Activated CD4-positive, alpha-beta T cell treated with anti-CD3 and anti-CD28 coated beads, Interleukin-2, amount 50 U/mL, for 4 hours (primary cell): Measurements from ENCODE around the gene SMIM13.
A peak's percentile ranks its signal among the peaks of the same experiment; 100 is the strongest.

ENCODE experiments used
- DNase-seq, 2 experiments: peaks; one replicate each; pipeline ENCODE4 v3.0.0-alpha.2; 2020

SMIM13 gene

DNA sequence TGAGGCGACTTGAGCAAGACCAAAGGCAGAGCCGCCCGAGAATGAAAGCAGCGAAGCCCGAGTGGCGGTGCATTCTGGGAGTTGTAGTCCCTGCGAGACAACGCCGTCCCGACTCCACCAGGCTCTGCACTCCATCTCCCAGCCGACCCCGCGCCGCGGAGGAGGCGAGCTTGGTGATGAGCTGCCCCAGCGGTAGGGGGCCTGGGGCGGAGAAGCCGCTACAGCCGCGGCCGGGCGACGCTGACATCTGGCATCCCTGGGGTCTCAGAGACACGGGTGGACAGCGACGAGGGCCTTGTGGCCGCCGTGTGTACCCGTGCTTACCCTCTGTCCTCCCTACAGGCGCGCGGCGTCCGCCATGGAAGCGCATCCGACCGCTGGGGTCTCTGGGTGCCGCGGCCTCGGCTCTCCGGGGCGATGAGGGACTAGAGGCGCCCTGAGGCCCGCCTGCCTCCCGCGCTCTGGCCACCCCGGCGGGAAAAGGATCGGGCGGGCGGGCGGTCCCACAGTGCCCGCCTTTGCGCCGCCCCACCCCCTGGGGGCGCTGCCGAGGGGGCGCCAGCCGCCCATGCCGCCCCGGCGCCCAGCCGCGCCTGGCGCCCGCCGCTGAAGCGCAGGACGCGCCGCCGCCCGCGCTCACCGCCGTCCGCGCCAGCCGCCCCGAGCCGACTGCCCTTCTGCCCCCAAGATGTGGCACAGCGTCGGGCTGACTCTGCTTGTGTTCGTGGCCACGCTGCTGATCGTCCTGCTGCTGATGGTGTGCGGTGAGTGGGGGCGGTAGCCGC, at the start of gene SMIM13:
Gene SMIM13 (plus strand): TSS at position 209 of the 785 bp plus-strand sequence. CDS start 480 bp downstream, at position 689.
- peak; percentile 94 to 95 for DNase-seq

- no peak for DNase-seq
Measured at GRCh38 chr6:11043961-11044711, 49.5 kb upstream of the SMIM13 start, which contains the start of gene ELOVL2. Gene ELOVL2, minus strand, starts transcription at chr6:11044305. Its CDS starts 75 bp downstream, at chr6:11044230.

DNA sequence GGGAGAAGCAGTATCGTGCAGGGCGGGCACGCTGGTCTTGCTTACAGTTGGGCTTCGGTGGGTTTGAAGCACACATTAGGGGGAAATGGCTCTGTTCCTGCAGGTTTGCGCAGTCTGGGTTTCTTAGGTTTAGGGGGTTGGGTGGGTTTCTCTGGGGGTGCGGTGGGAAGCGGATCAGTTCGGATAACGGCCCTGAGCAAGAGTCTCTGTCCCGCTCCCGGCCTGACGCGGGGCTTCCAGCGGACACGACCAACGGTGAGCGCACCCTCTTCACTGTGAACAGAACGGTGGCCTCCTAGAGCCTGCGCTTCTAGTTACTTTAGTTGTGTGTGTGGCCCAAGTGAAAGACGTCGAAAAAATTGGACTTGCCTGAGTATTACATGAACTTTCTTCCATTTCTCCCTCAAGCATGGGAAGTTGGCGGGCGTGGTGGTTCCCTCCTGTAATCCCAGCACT, 48.9 kb upstream of the SMIM13 start:
- DNase-seq = no peak

DNA sequence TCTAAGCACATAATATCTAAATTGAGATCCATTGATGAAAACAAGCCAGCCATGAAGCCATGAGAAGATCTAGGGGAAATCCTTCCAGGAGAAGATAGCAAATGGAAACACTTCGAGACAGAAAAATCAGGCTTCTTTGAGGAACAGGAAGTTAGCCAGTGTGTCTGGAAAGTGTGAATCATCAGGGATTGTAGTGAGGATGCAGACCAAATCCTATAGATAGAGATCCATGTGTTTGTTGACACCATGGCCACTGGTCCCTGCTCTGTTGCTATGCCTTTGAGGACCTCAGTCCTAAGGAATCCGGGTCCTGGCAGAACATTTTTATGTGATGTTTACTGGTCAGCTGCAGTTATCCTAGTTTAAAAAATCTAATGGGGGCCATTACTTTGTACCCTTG, 42.9 kb upstream of the SMIM13 start:
- DNase-seq = no peak

GRCh38 chr6:11053307-11053706, 40.3 kb upstream of the SMIM13 start:
- no peak for DNase-seq

- DNase-seq = no peak
Measured at GRCh38 chr6:11054722-11055121, 38.9 kb upstream of the SMIM13 start.

GRCh38 chr6:11055127-11055627, 38.5 kb upstream of the SMIM13 start:
- no peak for DNase-seq

- DNase-seq = no peak
Measured at GRCh38 chr6:11056871-11057270, 36.8 kb upstream of the SMIM13 start.

GRCh38 chr6:11058406-11058805, 35.2 kb upstream of the SMIM13 start:
- no peak for DNase-seq

DNA sequence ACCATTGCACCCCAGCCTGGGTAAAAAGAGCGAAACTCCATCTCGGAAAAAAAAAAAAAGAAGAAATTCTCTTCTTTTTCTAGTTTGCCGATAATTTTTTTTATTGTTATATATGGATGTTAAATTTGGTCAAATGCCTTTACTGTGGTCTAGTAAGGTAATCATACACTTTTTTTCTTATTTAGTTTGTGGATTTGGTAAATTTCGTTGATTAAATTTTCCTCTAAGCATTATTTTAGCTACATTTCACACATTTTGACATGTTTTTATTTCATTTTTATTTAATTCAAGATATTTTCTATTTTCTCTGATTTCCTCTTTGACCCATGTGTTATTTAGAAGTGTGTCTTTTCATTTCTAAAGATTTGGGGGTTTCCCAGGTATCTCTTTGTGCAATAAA, 31.6 kb upstream of the SMIM13 start:
- DNase-seq = no peak

- DNase-seq = no peak
Measured at GRCh38 chr6:11062715-11063114, 30.9 kb upstream of the SMIM13 start.

DNA sequence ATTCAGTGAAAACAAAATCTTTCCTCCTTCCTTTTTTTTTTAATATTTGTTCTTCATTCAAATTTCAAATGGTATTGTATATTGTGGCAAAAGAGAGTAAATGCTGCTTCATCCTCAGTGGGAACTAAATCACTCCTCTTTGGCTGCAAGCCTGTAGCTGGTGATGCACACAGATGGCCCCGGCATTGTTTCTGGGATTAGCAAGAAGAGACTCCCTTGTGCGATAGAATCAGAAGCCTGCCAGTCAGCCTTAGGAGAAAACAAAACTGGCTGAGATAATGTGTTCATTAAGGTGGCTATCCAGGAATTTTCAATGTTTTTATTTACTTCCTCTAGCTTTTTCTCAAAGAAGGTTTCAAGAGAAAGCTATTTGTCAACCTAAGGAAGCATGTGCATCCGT, 28.8 kb upstream of the SMIM13 start:
- DNase-seq = no peak

GRCh38 chr6:11065436-11066202, 28.0 kb upstream of the SMIM13 start:
- no peak for DNase-seq

DNA sequence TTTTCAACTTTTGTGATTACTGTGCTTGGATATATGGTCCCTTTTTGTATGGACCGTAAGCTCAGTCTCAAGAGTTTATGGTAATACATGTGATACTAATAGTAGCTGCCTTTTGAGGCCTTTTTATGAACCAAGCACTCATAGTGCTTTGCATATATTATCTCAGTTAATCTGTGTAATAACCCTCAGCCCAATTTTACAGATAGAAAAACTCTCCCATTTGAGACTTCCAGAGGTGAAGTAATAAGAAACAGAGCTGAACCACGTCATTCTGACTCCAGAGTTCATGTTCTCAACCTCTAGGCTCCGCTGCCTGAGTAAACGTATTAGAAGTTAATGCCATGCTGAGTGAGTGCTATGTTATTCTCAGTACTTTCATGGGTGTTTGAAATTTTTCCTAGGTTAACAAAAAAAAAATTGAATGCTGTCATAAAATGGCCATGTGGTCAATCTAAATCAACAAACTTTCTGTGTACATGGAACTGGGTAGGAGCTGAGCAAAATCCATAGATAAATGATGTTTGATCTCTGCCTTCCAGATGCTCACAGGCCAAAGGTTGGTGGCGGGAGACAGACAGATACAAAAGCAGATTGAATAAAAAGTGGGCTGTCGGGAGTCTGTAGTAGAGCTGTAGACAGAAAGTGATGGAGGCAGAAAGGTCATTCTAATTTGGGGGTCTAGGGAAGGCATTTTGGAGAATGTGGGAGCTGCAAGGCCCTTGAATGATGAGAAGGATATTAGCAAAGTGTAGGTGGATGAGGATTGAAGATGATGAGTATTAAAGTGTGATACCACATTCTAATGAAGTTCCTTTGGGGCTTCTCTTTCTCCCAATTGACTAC, 26.9 kb upstream of the SMIM13 start:
- no peak for DNase-seq

GRCh38 chr6:11067348-11067747, 26.3 kb upstream of the SMIM13 start:
- DNase-seq = no peak

GRCh38 chr6:11069760-11070159, 23.9 kb upstream of the SMIM13 start:
- DNase-seq = no peak

DNA sequence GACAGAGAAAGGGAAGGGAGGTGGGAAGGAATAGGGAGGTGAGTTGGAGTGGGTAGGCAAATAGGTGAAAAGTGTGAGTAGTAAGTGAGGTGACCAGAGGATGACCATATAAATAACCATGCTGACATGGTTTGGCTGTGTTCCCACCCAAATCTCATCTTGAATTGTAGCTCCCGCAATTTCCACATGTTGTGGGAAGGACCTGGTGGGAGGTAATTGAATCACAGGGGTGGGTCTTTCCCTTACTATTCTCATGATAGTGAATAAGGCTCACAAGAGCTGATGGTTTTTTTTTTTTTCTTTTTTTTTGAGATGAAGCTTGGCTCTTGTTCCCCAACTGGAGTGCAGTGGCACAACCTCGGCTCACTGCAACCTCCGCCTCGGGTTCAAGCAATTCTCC, 21.5 kb upstream of the SMIM13 start:
- no peak for DNase-seq

DNA sequence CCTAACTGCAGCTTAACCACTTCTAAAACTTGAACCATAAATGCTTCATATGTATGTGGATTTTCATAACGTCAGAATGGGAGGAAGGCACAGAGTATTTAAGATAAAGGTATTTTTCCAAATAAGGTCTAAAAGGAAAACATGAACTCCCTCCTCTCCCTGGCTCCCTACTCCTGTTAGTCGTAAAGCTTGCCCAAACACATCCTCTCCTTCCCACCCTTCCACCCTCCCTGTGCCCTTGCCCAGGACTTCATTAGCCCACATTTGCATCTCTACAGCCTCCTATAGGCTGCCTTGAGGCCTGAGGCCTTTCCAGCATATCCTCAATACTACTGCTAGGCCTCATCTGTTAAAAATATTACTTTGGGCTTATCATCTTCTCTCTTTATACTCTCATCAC, 17.1 kb upstream of the SMIM13 start:
- DNase-seq = no peak

DNA sequence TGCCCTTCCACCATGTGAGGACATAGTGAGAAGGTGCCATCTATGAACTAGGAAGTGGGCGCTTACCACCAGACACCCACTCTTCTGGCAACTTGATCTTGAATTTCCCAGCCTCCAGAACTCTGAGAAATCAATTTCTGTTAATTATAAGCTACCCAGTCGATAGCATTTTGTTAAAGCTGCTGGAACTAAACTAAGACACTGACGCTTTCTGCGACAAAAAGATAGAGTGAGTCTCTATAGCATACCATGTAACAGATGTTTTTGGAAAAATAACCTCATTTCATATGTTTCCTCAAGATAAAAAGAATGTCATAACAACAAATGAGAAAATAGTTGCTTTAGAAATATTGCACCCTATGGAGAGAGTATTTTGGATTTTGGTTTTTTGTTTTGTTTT, 15.4 kb upstream of the SMIM13 start:
- no peak for DNase-seq

DNA sequence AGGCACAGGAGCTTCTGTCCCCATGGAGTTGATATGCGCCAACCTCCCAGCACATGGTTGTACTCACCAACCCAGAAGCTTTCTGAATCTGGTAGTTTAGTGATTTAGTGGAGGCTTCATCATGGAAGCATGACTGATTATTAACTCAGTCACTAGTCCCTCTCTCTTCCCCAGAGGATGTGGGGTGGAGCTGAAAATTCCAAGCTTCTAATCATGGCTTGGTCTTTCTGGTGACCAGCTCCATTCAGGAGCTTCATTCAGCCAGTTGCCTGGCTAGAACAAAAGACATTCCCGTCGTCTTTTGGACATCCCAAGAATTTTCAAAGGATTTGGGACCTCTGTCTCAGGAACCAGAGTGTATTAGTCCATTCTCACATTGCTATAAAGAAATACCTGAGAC, 13.3 kb upstream of the SMIM13 start:
- no peak for DNase-seq

DNA sequence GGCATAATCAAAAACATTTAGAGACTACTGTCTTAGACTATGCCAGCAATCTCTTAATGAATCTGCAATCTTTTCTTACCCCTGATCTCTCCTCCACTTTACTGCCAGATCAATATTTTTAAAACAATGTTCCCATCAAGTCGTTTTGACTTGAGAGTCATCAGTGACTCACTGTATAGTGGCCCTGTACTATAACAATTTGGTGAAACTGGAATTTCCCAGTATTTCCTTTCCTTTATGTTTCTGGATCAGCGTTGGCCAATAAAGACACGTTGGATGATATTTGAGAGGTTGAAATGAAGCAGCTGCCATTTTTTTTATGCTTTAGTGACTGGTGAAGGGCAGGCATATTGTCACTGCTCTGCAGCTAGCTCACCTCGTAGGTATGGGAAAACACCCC, 10.1 kb upstream of the SMIM13 start:
- DNase-seq = no peak

DNA sequence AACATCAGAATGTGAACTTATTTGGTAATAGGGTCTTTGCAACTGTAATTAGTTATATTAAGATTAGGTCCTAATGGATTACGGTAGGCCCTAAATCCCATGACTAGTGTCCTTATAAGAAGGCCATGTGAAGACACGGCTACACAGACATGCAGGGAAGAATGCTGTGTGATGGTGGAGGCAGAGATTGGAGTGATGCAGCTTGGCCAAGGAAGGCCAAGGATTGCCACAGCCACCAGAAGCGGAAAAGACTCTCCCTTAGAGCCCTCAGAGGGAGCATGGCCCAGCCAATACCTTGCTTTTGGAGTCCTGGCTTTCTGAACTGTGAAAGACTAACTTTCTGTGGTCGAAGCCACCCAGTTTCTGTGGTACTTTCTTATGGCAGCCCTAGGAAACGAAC, 9.7 kb upstream of the SMIM13 start:
- no peak for DNase-seq
